ENCODE measurements around the gene CRYBG2. TPM values are rescaled to one million over a fixed set of nuclear protein-coding genes. Genes with fewer than 3 reads are reported as not detected.

The CRYBG2 gene
- total RNA-seq, 1 donor from 2014 or later, result 7.0 TPM

GRCh38 chr1:26368486-26368885 lies 14.6 kb upstream of the CRYBG2 start:
- no peak for DNase-seq (ENCODE audit: low spot score)

- DNase-seq (ENCODE audit: low spot score), result no peak
These were observed 14.1 kb upstream of the CRYBG2 start for GRCh38 chr1:26368006-26368405.

GRCh38 chr1:26367441-26367840 lies 13.5 kb upstream of the CRYBG2 start:
- DNase-seq (ENCODE audit: low spot score), result no peak

- DNase-seq (ENCODE audit: low spot score), result no peak
These were observed 11.0 kb upstream of the CRYBG2 start for GRCh38 chr1:26364956-26365355.

- DNase-seq (ENCODE audit: low spot score), result peak; percentile 63
These were observed 9.9 kb upstream of the CRYBG2 start for GRCh38 chr1:26363549-26364448.

- DNase-seq (ENCODE audit: low spot score), result no peak
These were observed 8.4 kb upstream of the CRYBG2 start for GRCh38 chr1:26362331-26362730.

GRCh38 chr1:26361605-26362122 lies 7.7 kb upstream of the CRYBG2 start:
- DNase-seq (ENCODE audit: low spot score), result no peak

- DNase-seq (ENCODE audit: low spot score), result no peak
These were observed 7.1 kb upstream of the CRYBG2 start for GRCh38 chr1:26360807-26361604.

GRCh38 chr1:26359981-26360806 lies 6.3 kb upstream of the CRYBG2 start:
- no peak for DNase-seq (ENCODE audit: low spot score)

- no peak for DNase-seq (ENCODE audit: low spot score)
These were observed 4.8 kb upstream of the CRYBG2 start for GRCh38 chr1:26358411-26359384.

GRCh38 chr1:26357121-26357602 lies 3.2 kb upstream of the CRYBG2 start:
- DNase-seq (ENCODE audit: low spot score), result no peak

- no peak for DNase-seq (ENCODE audit: low spot score)
These were observed 2.2 kb upstream of the CRYBG2 start for GRCh38 chr1:26356106-26356505.

- no peak for DNase-seq (ENCODE audit: low spot score)
These were observed 1.0 kb upstream of the CRYBG2 start for GRCh38 chr1:26354972-26355371.

GRCh38 chr1:26353210-26353859 lies 595 bp downstream of the CRYBG2 start:
- no peak for DNase-seq (ENCODE audit: low spot score)

- DNase-seq (ENCODE audit: low spot score), result no peak
These were observed 1.6 kb downstream of the CRYBG2 start for GRCh38 chr1:26352338-26352679.

GRCh38 chr1:26351590-26352337 lies 2.2 kb downstream of the CRYBG2 start:
- no peak for DNase-seq (ENCODE audit: low spot score)

- no peak for DNase-seq (ENCODE audit: low spot score)
These were observed 3.0 kb downstream of the CRYBG2 start for GRCh38 chr1:26350701-26351589.

GRCh38 chr1:26350343-26350700 lies 3.6 kb downstream of the CRYBG2 start:
- no peak for DNase-seq (ENCODE audit: low spot score)
